HG03025 (cell line): ENCODE results near the gene REG4.
"Not testable (repeated sequence)": the region's sequence is repeated elsewhere in the genome, so short reads cannot be mapped to it uniquely, and the experiment has no call there.

Experiments used
- ATAC-seq: cut with Tn5 transposase; IDR thresholded peaks from one replicate; pipeline ENCODE4 v1.9.1; 2021; ENCODE audit warnings: mild to moderate bottlenecking, moderate library complexity; ENCODE audit not compliant: unreplicated experiment, low FRiP score

Gene REG4

GRCh38 chr1:119811387-119811786, at the start of gene REG4:
TSS of gene REG4 (minus strand) at chr1:119811460. CDS start at chr1:119808769, 2,691 bp downstream.
- no peak for ATAC-seq

GRCh38 chr1:119859647-119860046, 48.4 kb upstream of the REG4 start:
- ATAC-seq, result no peak

GRCh38 chr1:119858556-119859214, 47.4 kb upstream of the REG4 start:
- not testable (repeated sequence) for ATAC-seq

- ATAC-seq, result no peak
These were observed 46.9 kb upstream of the REG4 start for GRCh38 chr1:119858126-119858525.

- ATAC-seq, result no peak
These were observed 41.9 kb upstream of the REG4 start for GRCh38 chr1:119853155-119853554.

GRCh38 chr1:119844206-119844605, 32.9 kb upstream of the REG4 start:
- ATAC-seq, result not testable (repeated sequence)

GRCh38 chr1:119841306-119841705, 30.0 kb upstream of the REG4 start:
- no peak for ATAC-seq

GRCh38 chr1:119840745-119841144, 29.5 kb upstream of the REG4 start:
- no peak for ATAC-seq

- ATAC-seq, result no peak
These were observed 27.0 kb upstream of the REG4 start for GRCh38 chr1:119838236-119838635.

- ATAC-seq, result no peak
These were observed 23.7 kb upstream of the REG4 start for GRCh38 chr1:119834990-119835389.

GRCh38 chr1:119831027-119831426, 19.8 kb upstream of the REG4 start:
- no peak for ATAC-seq

- no peak for ATAC-seq
These were observed 18.4 kb upstream of the REG4 start for GRCh38 chr1:119829625-119830024.

- ATAC-seq, result not testable (repeated sequence)
These were observed 17.7 kb upstream of the REG4 start for GRCh38 chr1:119829006-119829405.

- no peak for ATAC-seq
These were observed 17.0 kb upstream of the REG4 start for GRCh38 chr1:119828266-119828665.

GRCh38 chr1:119827010-119827409, 15.8 kb upstream of the REG4 start:
- ATAC-seq, result no peak

GRCh38 chr1:119822406-119822805, 11.1 kb upstream of the REG4 start:
- ATAC-seq, result no peak

GRCh38 chr1:119818181-119818580, 6.9 kb upstream of the REG4 start:
- ATAC-seq, result no peak

GRCh38 chr1:119816407-119816806, 5.1 kb upstream of the REG4 start:
- no peak for ATAC-seq

- no peak for ATAC-seq
These were observed 4.7 kb upstream of the REG4 start for GRCh38 chr1:119815928-119816327.

- ATAC-seq, result no peak
These were observed 4.1 kb upstream of the REG4 start for GRCh38 chr1:119815361-119815760.

- ATAC-seq, result no peak
These were observed 3.0 kb upstream of the REG4 start for GRCh38 chr1:119814288-119814687.

- ATAC-seq, result no peak
These were observed 811 bp upstream of the REG4 start for GRCh38 chr1:119811985-119812557.
